Keratinocyte (primary cell): ENCODE data around the gene DPYD. TPM values are rescaled to one million over a fixed set of nuclear protein-coding genes. Genes with fewer than 3 reads are reported as not detected.

Source experiments
- DNase-seq: peaks from one replicate; pipeline ENCODE4 v3.0.0-alpha.2; 2011; ENCODE audit warnings: low read depth, missing footprints, low spot score
- FAIRE-seq: peaks from 2 replicates; lab custom pipeline; 2011; peaks lifted over from hg19 to GRCh38; lab: Jason Lieb, UNC
- H2AFZ ChIP-seq: 2 replicates; pipeline ENCODE4 v1.6.0; 2012; ENCODE audit warnings: low read length, control low read depth, inconsistent platforms; ENCODE audit not compliant: control insufficient read depth
- H3K27ac ChIP-seq: 2 replicates; pipeline ENCODE4 v1.5.1; 2011; ENCODE audit warnings: low read length; ENCODE audit not compliant: control insufficient read depth, insufficient read depth
- H3K27me3 ChIP-seq: 3 replicates; pipeline ENCODE4 v1.6.0; 2011; ENCODE audit warnings: low read length; ENCODE audit not compliant: control insufficient read depth, insufficient read depth; ENCODE audit errors: extremely low read depth
- H3K36me3 ChIP-seq, 2 experiments: 2 replicates in 1 of 2; 3 replicates in 1 of 2; pipeline ENCODE4 v1.5.1; 2011; ENCODE audit warnings: low read length in 2 of 2, mild to moderate bottlenecking in 1 of 2; ENCODE audit not compliant: control insufficient read depth in 2 of 2, insufficient read depth in 2 of 2; ENCODE audit errors: extremely low read depth in 1 of 2
- H3K4me1 ChIP-seq: 3 replicates; pipeline ENCODE4 v1.5.1; 2011; ENCODE audit warnings: low read length; ENCODE audit not compliant: control insufficient read depth, insufficient read depth; ENCODE audit errors: extremely low read depth
- H3K4me2 ChIP-seq: 3 replicates; pipeline ENCODE4 v1.6.0; 2011; ENCODE audit warnings: low read depth, low read length; ENCODE audit not compliant: control insufficient read depth, insufficient read depth; ENCODE audit errors: extremely low read depth
- H3K4me3 ChIP-seq, 3 experiments: fragments of 200-600 bp in 1 of 3; sonication (generic) in 1 of 3; 2 replicates in 2 of 3; 3 replicates in 1 of 3; pipeline ENCODE4 v1.5.1; 2011 to 2016; ENCODE audit warnings: low read length in 3 of 3, mild to moderate bottlenecking in 3 of 3, control low read depth in 2 of 3, inconsistent platforms in 1 of 3, low read depth in 1 of 3, mixed read lengths in 1 of 3, mixed run types in 1 of 3, moderate library complexity in 1 of 3; ENCODE audit not compliant: control insufficient read depth in 2 of 3, insufficient read depth in 2 of 3; ENCODE audit errors: extremely low read depth in 1 of 3
- H3K79me2 ChIP-seq: 2 replicates; pipeline ENCODE4 v1.6.0; 2012; ENCODE audit warnings: low read length; ENCODE audit not compliant: control insufficient read depth, insufficient read depth
- H3K9ac ChIP-seq: 3 replicates; pipeline ENCODE4 v1.6.0; 2011; ENCODE audit warnings: low read length; ENCODE audit not compliant: control insufficient read depth, insufficient read depth; ENCODE audit errors: extremely low read depth
- H3K9me1 ChIP-seq: 3 replicates; pipeline ENCODE4 v1.6.0; 2011; ENCODE audit warnings: low read length; ENCODE audit not compliant: control insufficient read depth, insufficient read depth; ENCODE audit errors: extremely low read depth
- H3K9me3 ChIP-seq: 2 replicates; pipeline ENCODE4 v1.5.1; 2012; ENCODE audit warnings: low read depth, low read length; ENCODE audit not compliant: control insufficient read depth
- H4K20me1 ChIP-seq: 3 replicates; pipeline ENCODE4 v1.6.0; 2011; ENCODE audit warnings: low read length; ENCODE audit not compliant: control insufficient read depth, insufficient read depth; ENCODE audit errors: extremely low read depth
- CTCF ChIP-seq, 3 experiments: IDR thresholded peaks in 1 of 3; conservative IDR thresholded peaks in 1 of 3; optimal IDR thresholded peaks in 1 of 3; 2 replicates in 2 of 3; 3 replicates in 1 of 3; pipeline versions ENCODE3 to v1.5.1; 2011; ENCODE audit warnings: low read length in 3 of 3, mild to moderate bottlenecking in 3 of 3, moderate library complexity in 2 of 3, control low read depth in 1 of 3, inconsistent platforms in 1 of 3; ENCODE audit not compliant: insufficient read depth in 2 of 3; ENCODE audit errors: extremely low read depth in 1 of 3
- EZH2 ChIP-seq: IDR thresholded peaks from one replicate; pipeline ENCODE4 v1.6.1; 2012; ENCODE audit warnings: inconsistent platforms, mild to moderate bottlenecking, low read length, moderate library complexity
- dilution Hi-C: fragments of 300-500 bp; cut with MboI; formaldehyde crosslinking; loops from one replicate; pipeline ENCODE4 v1.7.0; 2020; ENCODE audit warnings: low sequenced_read_pairs; ENCODE audit not compliant: extremely low pct_ligation_motif_present
- polyA plus RNA-seq, 5 experiments: library from polyadenylated mRNA; depleted of rRNA in 3 of 5; stranded (reverse) in 3 of 5; stranded (forward) in 1 of 5; unstranded in 1 of 5; fragments of >200 nt; gene quantifications; 1 replicate in 1 of 5; 2 replicates in 3 of 5; 3 replicates in 1 of 5; pipeline versions ENCODE4 v1.2.1 to v1.2.3, GENCODE V29; 2011 to 2012; ENCODE audit warnings: missing spikeins in 2 of 5, low read depth in 1 of 5, low replicate concordance in 1 of 5

The DPYD gene
- polyA plus RNA-seq, 1 donor (not counting 4 experiments of a cell fraction or from before 2014, with no cell fraction given), result 1.9 TPM

DNA sequence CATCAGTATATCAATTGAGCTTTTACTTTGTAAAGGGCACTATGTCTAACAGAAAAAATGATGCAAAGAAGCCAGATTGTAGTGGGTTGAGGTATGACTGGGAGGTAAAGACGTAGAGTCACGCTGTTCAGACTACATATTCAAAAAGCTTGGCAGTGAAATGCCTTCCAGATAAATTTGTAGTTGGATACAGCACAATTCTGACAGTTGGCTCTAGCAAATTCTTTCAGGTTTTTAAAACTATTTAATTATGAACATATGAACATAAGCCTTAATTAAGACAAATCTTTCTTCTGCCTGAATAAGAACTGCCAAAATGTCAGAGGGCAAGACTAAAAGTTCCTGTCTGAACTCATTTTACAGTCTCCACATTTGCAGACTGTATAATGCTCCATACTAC is 118.8 kb downstream of the DPYD start:
- no peak overlapping the region for H3K9ac ChIP-seq
- FAIRE-seq, result no peak
- dilution Hi-C loops, result no loop called here
- no peak overlapping the region for H3K27ac ChIP-seq
- H3K27me3 ChIP-seq, result no peaks in the 10 kb centered on the region
- no peak overlapping the region for H2AFZ ChIP-seq
- H4K20me1 ChIP-seq, result no peaks in the 10 kb centered on the region
- no peak overlapping the region for H3K4me2 ChIP-seq
- no peaks in the 10 kb centered on the region for H3K36me3 ChIP-seq
- TF ChIP-seq CTCF (optimal IDR thresholded peaks at IDR 0.05 in 1 of 3, IDR thresholded peaks at IDR 0.05 in 1 of 3, conservative IDR thresholded peaks at IDR 0.05 in 1 of 3; ENCODE audit: extremely low read depth in 1 of 3, insufficient read depth in 2 of 3, low read length in 3 of 3), result no peak
- TF ChIP-seq EZH2, result no peak
- H3K4me3 ChIP-seq, result no peak overlapping the region
- H3K4me1 ChIP-seq, result peaks cover 3% of the 10 kb centered on the region
- no peaks in the 10 kb centered on the region for H3K9me3 ChIP-seq
- H3K79me2 ChIP-seq, result no peaks in the 10 kb centered on the region
- no peak for DNase-seq
- H3K9me1 ChIP-seq, result no peaks in the 10 kb centered on the region

- Histone ChIP-seq H3K36me3 (no peaks in the 10 kb centered on the region), H3K4me2 (no peak overlapping the region), H3K79me2 (no peaks in the 10 kb centered on the region), H3K9me1 (no peaks in the 10 kb centered on the region), H3K27ac (no peak overlapping the region), H4K20me1 (no peaks in the 10 kb centered on the region), H3K9ac (no peak overlapping the region), H3K4me3 (no peak overlapping the region), H3K4me1 (no peaks in the 10 kb centered on the region), H3K27me3 (no peaks in the 10 kb centered on the region), H2AFZ (no peak overlapping the region), H3K9me3 (no peaks in the 10 kb centered on the region)
- TF ChIP-seq CTCF (optimal IDR thresholded peaks at IDR 0.05 in 1 of 3, IDR thresholded peaks at IDR 0.05 in 1 of 3, conservative IDR thresholded peaks at IDR 0.05 in 1 of 3; ENCODE audit: extremely low read depth in 1 of 3, insufficient read depth in 2 of 3, low read length in 3 of 3) (no peak), EZH2 (no peak)
- dilution Hi-C loops, result no loop called here
- DNase-seq (no peak), FAIRE-seq (no peak)
Measured at GRCh38 chr1:97797403-97798183, 123.2 kb downstream of the DPYD start.
